HAP-1 (cell line): ENCODE data around the gene DLG2.

Source experiments
- DNase-seq, 2 experiments: peaks; one replicate each; pipeline ENCODE4 v3.0.0-alpha.2; 2016 to 2020; ENCODE audit warnings: low spot score in 2 of 2
- H3K27me3 ChIP-seq: fragments of 250-450 bp; sonication (Bioruptor Pico); 2 replicates; pipeline ENCODE4 v1.5.1; 2020; ENCODE audit warnings: low read depth, mild to moderate bottlenecking, moderate library complexity
- H3K36me3 ChIP-seq: fragments of 250-450 bp; sonication (Bioruptor Pico); replicated peaks from 2 replicates; pipeline ENCODE4 v1.5.1; 2020; ENCODE audit warnings: mild to moderate bottlenecking
- H3K4me1 ChIP-seq: fragments of 250-450 bp; sonication (Bioruptor Pico); 2 replicates; pipeline ENCODE4 v1.5.1; 2020; ENCODE audit warnings: mild to moderate bottlenecking
- H3K4me3 ChIP-seq: fragments of 250-450 bp; sonication (Bioruptor Pico); 2 replicates; pipeline ENCODE4 v1.5.1; 2020; ENCODE audit warnings: mild to moderate bottlenecking, moderate library complexity
- H3K9me3 ChIP-seq: fragments of 250-450 bp; sonication (Bioruptor Pico); 2 replicates; pipeline ENCODE4 v1.5.1; 2020; ENCODE audit warnings: mild to moderate bottlenecking, moderate library complexity
- in situ Hi-C: fragments of 300-500 bp; cut with MboI; formaldehyde crosslinking; loops from 3 replicates; pipeline ENCODE4 v1.14.3; 2020; ENCODE audit warnings: low sequenced_read_pairs, inconsistent platforms, mixed read lengths

The DLG2 gene

DNA sequence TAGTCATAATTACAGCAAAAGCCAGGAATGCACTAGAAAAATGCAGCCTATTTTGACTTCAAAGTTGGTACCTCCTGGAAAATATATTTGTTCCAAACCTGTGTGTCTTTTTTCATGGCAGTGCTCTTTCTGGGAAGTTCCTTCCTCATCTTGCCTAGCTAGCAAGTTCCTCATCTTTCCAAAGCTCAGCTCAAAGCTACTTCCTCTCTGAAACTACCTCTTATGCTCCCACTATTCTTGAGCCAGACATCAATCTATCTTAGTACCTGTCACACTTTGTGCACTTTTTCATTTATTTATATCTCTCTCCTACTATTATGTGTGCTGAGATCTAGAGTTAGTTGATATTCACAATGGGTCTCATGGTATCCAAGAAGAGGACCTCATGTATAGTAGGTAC lies 2149.4 kb downstream of the DLG2 start:
- H3K27me3 ChIP-seq, result no peaks in the 10 kb centered on the region; the same call in 1 of the 2 replicates
- H3K4me3 ChIP-seq, result no peak overlapping the region
- H3K36me3 ChIP-seq, result no peaks in the 10 kb centered on the region
- DNase-seq, result no peak
- no peaks in the 10 kb centered on the region for H3K4me1 ChIP-seq
- H3K9me3 ChIP-seq, result no peaks in the 10 kb centered on the region
- in situ Hi-C loops, result no loop called here

DNA sequence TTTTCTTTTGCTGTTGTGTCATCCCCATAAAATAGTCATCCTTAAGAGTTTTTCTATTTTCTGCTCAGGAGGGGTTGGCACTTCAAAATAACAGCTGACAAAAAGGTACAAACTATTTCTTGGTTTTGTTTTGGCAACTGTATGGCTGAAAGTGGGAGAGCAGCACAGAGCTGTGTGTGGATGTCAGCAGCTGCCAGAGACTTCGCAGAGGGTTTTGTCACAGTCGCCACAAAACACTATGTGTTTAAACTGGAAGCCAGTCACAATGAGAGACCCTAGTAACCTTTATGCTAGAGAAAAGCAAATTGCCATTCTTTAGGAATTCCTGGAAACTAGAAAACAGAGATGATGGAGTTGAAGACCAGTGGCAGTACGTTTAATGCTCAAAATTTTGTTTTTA lies 2151.4 kb downstream of the DLG2 start:
- in situ Hi-C loops, result no loop called here
- H3K4me3 ChIP-seq, result no peak overlapping the region
- no peaks in the 10 kb centered on the region for H3K4me1 ChIP-seq
- H3K36me3 ChIP-seq, result no peaks in the 10 kb centered on the region
- no peak for DNase-seq
- H3K27me3 ChIP-seq, result peaks cover 3% of the 10 kb centered on the region; the same call in 1 of the 2 replicates
- no peaks in the 10 kb centered on the region for H3K9me3 ChIP-seq

DNA sequence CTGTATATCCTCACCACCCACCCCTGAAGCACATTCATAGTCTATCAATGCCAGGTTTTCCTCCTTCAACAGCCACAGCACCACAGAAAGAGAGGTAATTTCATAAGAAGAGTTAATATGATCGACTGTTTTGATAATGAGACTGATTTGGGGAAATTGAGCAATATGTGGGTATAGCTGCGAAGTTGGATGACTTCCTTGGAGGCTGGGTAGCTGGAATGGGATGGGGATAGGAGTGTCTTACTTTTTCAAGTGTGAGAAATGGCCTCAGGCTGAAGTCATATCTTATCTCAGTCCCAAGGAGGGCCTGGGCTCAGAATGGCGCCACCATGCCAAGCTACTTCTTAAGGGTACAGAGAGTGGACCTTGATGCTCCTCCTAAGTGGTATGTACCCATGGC lies 2153.4 kb downstream of the DLG2 start:
- Histone ChIP-seq H3K4me1 (no peaks in the 10 kb centered on the region; the same call in 1 of the 2 replicates), H3K36me3 (no peaks in the 10 kb centered on the region), H3K4me3 (no peak overlapping the region), H3K27me3 (peaks cover 3% of the 10 kb centered on the region; the same call in 1 of the 2 replicates), H3K9me3 (no peaks in the 10 kb centered on the region)
- DNase-seq, result no peak
- in situ Hi-C loops, result no loop called here

DNA sequence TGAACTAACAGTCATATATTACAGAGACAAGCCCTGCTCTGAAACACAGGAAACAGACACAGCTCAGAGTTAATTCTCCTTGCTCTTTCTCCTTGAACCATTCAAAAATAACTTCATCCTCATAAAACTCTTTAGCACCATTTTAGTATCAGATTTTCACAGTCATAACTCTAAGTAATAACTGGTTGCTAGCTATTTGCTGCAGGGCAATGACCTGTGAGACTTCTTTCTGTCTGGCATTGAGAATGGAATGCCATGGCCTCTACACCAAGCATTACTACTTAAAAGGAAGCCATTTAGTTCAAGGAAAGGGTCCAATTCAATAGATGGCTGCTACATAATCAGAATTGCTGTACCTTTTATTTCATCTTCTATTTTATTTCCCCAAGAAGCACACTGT lies 2154.3 kb downstream of the DLG2 start:
- no peak for DNase-seq

DNA sequence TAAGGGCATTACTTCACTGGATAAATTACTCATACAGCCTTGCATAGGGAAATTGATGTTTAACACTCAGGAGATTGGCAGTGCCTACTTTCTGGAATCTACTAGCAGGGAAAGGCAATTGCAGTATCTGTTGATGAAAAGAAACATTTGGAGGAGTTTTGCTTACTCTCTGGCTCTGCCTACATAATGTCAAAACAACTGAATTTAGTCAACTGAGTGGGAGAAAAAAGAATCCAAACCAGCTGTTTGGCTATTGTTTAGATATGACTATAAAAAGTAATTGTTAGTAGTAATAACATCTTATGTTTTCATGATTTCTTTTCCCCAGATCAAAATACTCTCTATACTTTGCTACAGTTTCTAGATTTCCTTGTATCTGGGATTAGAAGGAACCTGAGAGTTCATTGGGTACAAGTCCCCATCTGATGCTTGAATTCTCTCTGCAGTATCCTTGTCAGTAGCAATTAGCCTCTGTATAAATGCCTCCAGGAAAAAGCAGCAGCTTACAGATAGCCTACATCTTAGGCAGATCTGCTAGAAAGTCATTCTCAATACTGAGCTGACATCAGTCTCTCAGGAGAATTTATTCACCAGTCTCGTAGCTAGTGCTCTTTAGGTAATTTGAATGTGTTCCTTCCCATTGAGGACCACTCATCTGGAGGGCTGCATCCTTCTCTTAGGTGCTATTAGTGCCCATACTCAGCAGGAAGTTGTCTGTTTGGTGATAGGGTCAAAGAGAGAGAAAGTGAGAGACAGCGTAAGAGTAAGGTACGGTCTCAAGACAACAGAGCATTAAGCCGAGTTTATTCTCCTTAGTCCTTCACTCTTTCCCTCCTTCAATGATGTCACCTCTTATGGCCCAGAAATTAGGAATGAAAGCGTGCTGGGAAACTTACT lies 2155.1 kb downstream of the DLG2 start:
- Histone ChIP-seq H3K9me3 (no peaks in the 10 kb centered on the region), H3K27me3 (peaks cover 7% of the 10 kb centered on the region; the same call in 1 of the 2 replicates), H3K4me3 (no peak overlapping the region), H3K4me1 (no peaks in the 10 kb centered on the region; the same call in 1 of the 2 replicates), H3K36me3 (no peaks in the 10 kb centered on the region)
- in situ Hi-C loops, result no loop called here
- DNase-seq, result no peak

More for the DNA sequence above, 2154.3 kb downstream of the DLG2 start:
- Histone ChIP-seq H3K4me3 (no peak overlapping the region), H3K4me1 (no peaks in the 10 kb centered on the region; the same call in 1 of the 2 replicates), H3K9me3 (no peaks in the 10 kb centered on the region), H3K27me3 (peaks cover 6% of the 10 kb centered on the region; the same call in 1 of the 2 replicates), H3K36me3 (no peaks in the 10 kb centered on the region)
- in situ Hi-C loops, result no loop called here

DNA sequence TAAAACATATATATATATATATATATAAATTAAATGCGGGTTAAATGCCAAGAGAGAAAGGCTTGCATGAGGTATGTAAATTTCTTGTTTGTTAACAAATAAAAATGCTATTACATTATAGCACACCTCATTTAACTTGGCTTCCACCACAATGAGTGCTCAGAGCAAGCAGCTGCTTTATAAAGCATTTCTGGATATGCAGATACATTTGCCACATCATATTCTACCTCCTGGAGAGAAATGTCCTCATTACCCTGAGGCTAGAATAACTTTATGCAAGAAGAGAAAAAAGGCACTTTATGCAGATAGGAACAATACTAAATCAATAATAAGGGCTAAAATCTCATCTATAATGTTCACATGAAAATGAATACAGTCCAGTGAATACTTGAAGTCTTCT lies 2159.3 kb downstream of the DLG2 start:
- Histone ChIP-seq H3K27me3 (peaks cover 7% of the 10 kb centered on the region; the same call in 1 of the 2 replicates), H3K36me3 (no peaks in the 10 kb centered on the region), H3K9me3 (no peaks in the 10 kb centered on the region), H3K4me1 (no peaks in the 10 kb centered on the region; the same call in 1 of the 2 replicates), H3K4me3 (no peak overlapping the region)
- no peak for DNase-seq
- in situ Hi-C loops, result no loop called here

DNA sequence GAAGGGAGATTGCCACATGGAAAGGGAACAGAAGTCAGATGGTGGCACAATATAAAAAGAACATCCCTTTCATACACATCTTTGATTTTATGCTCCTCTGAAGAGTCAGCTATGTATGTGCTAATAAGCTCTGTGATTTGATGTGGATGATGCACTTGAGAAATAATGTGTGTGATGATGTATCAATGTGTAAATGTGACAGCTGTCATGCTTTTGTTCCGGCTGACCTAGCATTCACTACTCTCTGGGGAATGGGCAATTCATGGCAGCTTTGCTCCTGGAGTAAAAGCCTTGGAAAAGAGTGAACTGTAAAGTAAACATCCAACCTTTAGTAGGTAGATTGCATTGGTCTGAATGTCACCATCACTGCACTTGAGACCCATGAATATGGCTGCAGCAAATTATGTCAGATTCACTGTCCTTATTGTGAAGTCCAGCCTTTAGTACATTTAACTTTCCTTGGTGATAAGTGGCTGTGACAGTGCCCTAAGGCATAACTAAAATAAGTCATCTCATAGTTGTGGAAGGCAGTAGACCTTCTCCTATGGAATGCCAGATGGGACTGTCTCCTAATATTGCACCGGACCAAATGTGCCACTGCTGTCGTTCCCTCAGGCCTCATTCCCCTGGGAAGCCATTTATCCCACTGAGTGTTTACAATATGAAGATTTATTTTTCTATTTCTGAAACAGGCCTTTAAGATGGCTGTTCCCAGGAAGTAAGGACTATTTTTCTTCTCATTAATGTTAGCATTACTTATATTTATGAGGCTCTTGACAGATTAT lies 2162.8 kb downstream of the DLG2 start:
- Histone ChIP-seq H3K4me3 (no peak overlapping the region), H3K36me3 (no peaks in the 10 kb centered on the region), H3K9me3 (no peaks in the 10 kb centered on the region), H3K4me1 (no peaks in the 10 kb centered on the region), H3K27me3 (0 out of 2 replicates have a peak, but pooled peaks cover 3% of the 10 kb centered on the region)
- DNase-seq, result no peak
- in situ Hi-C loops, result no loop called here

DNA sequence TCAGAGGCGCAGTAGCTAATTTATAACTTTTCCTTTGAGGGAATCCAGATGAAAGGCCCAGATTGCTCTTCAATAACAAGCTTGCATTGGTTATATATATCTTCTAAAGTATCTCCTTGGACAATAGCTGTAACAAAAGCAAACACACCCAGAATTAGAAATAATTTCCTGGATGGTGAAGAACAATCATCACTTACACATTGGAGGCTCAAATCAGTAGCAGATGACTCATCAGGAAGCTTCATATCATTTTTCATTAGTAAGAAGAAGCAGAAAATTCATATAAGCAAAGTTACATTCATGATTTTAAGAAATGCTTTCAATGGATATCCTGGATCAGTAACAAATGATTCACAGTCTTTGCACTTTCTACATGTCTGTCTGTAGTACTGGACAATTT lies 2167.3 kb downstream of the DLG2 start:
- H3K4me3 ChIP-seq, result no peak overlapping the region
- H3K4me1 ChIP-seq, result no peaks in the 10 kb centered on the region
- H3K27me3 ChIP-seq, result no peaks in the 10 kb centered on the region; the same call in 1 of the 2 replicates
- DNase-seq, result no peak
- in situ Hi-C loops, result no loop called here
- H3K36me3 ChIP-seq, result no peaks in the 10 kb centered on the region
- no peaks in the 10 kb centered on the region for H3K9me3 ChIP-seq

DNA sequence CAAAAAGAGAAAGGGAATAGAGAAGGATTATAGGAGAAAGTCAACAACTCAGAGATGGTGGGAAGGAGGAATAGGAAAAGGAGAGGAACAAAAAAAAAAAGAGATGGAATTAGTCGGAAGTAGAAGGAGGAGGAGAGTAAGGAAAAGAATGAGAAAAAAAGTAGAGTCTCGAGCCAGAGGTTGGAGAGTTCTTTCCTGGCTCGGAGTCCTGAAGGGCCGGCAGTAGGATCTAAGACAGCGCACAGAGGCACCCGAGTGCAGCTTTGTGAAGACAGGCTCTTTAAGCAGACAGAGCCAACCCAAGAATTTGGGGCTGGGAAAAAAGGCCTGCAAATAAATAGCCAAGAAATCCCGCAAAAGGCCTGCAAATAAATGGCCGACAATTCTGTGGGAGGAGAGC lies 2170.6 kb downstream of the DLG2 start:
- DNase-seq, result no peak
- Histone ChIP-seq H3K36me3 (no peaks in the 10 kb centered on the region), H3K4me1 (no peaks in the 10 kb centered on the region), H3K4me3 (no peak overlapping the region), H3K9me3 (no peaks in the 10 kb centered on the region), H3K27me3 (no peaks in the 10 kb centered on the region; the same call in 1 of the 2 replicates)
- in situ Hi-C loops, result no loop called here

DNA sequence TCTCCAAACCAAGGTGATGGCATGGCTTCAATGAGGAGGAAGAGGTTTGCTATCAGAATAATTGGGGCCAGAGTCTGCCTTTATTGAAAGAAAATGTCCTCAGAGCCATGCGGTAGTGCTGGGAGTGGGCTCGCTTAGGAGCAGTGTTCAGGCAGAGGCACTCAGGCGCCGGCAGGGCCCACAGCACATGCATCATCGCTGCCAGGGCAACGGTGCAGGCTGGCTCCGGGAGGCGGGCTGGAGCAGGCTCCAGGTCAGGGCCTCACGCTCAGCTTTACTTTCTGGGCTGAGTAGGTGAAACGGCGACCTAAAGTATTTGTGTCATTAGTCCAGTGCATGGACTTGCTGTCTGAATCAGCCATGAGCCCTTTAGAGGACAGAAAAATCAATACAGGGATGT lies 2171.1 kb downstream of the DLG2 start:
- Histone ChIP-seq H3K27me3 (no peaks in the 10 kb centered on the region; the same call in 1 of the 2 replicates), H3K36me3 (no peaks in the 10 kb centered on the region), H3K4me1 (no peaks in the 10 kb centered on the region), H3K9me3 (no peaks in the 10 kb centered on the region), H3K4me3 (no peak overlapping the region)
- DNase-seq, result no peak
- in situ Hi-C loops, result no loop called here

DNA sequence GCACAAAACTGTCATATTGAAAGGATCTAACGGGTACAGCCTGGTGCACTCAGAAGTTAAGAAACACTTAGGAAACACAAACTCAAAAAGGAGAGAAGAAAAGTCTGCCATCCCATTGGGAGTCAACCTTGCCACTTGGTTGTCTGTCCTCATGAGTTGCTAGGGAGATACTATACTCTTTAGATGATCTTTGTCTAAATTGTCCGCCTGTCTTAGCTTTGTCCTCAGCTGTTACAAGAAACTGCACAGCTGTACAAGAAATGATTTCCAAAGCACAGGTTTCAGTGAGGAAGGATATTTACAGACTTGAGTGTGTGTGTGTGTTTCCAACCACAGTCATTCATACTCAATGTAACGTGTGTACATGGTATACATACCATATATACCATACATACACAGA lies 2171.8 kb downstream of the DLG2 start:
- Histone ChIP-seq H3K36me3 (no peaks in the 10 kb centered on the region), H3K9me3 (no peaks in the 10 kb centered on the region), H3K27me3 (no peaks in the 10 kb centered on the region; the same call in 1 of the 2 replicates), H3K4me3 (no peak overlapping the region), H3K4me1 (no peaks in the 10 kb centered on the region)
- DNase-seq, result no peak
- in situ Hi-C loops, result no loop called here

DNA sequence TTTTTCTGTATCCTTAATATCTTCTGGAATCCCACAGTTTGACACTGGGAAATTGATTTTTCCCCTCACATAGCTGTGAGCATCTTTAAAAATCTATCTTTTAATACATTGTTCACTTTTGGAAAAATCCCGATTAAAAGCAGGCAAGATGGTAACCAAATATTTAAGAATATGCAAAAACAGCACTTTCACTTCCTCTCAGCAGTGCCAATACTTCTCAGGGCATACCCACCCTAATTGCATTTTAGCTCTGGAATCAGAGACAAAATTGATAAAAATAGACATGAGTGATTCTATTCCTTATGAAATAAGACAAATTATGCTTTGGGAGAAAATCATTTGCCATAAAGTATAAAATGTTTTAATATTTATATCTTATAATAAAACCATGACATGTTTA lies 2172.5 kb downstream of the DLG2 start:
- Histone ChIP-seq H3K9me3 (no peaks in the 10 kb centered on the region), H3K36me3 (no peaks in the 10 kb centered on the region), H3K27me3 (no peaks in the 10 kb centered on the region; the same call in 1 of the 2 replicates), H3K4me3 (no peak overlapping the region), H3K4me1 (no peaks in the 10 kb centered on the region)
- in situ Hi-C loops, result no loop called here
- no peak for DNase-seq

DNA sequence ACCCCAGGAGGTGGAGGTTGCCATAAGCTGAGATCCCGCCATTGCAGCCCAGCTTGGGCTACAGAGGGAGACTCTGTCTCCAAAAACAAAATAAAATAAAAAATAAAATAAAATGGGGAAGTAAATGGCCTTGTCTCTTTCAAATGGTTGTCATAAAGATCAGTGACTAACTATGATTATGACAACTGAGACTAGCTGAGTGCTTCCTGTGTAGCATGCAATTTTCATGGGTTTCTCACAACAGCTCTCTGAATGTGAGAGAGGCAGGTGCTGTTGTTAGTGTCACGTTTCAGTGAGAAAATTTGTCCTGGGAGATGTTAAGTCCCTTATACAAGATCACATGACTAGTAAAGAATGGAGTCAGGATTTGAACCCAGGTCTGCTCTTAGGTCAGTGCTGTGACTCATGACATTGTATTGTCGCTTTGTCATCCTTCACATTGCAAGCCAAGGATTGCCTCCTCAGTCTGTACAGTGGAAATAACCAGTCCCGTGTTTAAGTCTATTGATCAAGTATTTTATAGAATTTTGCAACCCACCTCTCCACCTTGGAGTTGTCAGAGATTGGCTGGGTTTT lies 2177.7 kb downstream of the DLG2 start:
- Histone ChIP-seq H3K4me3 (no peak overlapping the region), H3K9me3 (no peaks in the 10 kb centered on the region), H3K27me3 (no peaks in the 10 kb centered on the region), H3K4me1 (no peaks in the 10 kb centered on the region), H3K36me3 (no peaks in the 10 kb centered on the region)
- DNase-seq, result no peak
- in situ Hi-C loops, result no loop called here
